Measurements from ENCODE around the gene ZNF559.
"Not testable (repeated sequence)": the region's sequence is repeated elsewhere in the genome, so short reads cannot be mapped to it uniquely, and the experiment has no call there.

ZNF559 gene

GRCh38 chr19:9323919-9324583 is at the start of gene ZNF559:
TSS of gene ZNF559 (plus strand) at chr19:9324179. CDS start at chr19:9338550, 14,371 bp downstream.
- DNase-seq: peak; percentile 93

GRCh38 chr19:9283485-9283884 is 40.5 kb upstream of the ZNF559 start:
- DNase-seq: not testable (repeated sequence)

GRCh38 chr19:9289231-9289884 is 34.6 kb upstream of the ZNF559 start:
- DNase-seq: no peak

GRCh38 chr19:9295411-9295849 is 28.5 kb upstream of the ZNF559 start:
- DNase-seq: no peak

- DNase-seq: no peak
Measured at GRCh38 chr19:9296336-9296735, 27.6 kb upstream of the ZNF559 start.

GRCh38 chr19:9306443-9306842 is 17.5 kb upstream of the ZNF559 start:
- DNase-seq: no peak

GRCh38 chr19:9308091-9308770 is 15.7 kb upstream of the ZNF559 start:
- DNase-seq: no peak

- DNase-seq: peak; percentile 95
Measured at GRCh38 chr19:9309139-9309973, 14.6 kb upstream of the ZNF559 start, which contains the start of gene ZNF699. TSS of gene ZNF699 (minus strand) at chr19:9309838. CDS start at chr19:9305119, 4,719 bp downstream.

GRCh38 chr19:9309974-9310446 is 14.0 kb upstream of the ZNF559 start:
- peak; percentile 91 for DNase-seq

GRCh38 chr19:9313756-9314155 is 10.2 kb upstream of the ZNF559 start:
- no peak for DNase-seq

GRCh38 chr19:9321338-9321737 is 2.6 kb upstream of the ZNF559 start:
- DNase-seq: no peak

GRCh38 chr19:9321756-9322155 is 2.2 kb upstream of the ZNF559 start:
- DNase-seq: not testable (repeated sequence)

- not testable (repeated sequence) for DNase-seq
Measured at GRCh38 chr19:9322201-9322600, 1.8 kb upstream of the ZNF559 start.

GRCh38 chr19:9323557-9323918 is 441 bp upstream of the ZNF559 start:
- DNase-seq: peak; percentile 72

GRCh38 chr19:9324584-9324962 is 594 bp downstream of the ZNF559 start:
- no peak for DNase-seq

GRCh38 chr19:9329999-9330398 is 6.0 kb downstream of the ZNF559 start:
- no peak for DNase-seq

GRCh38 chr19:9342610-9343304 is 18.8 kb downstream of the ZNF559 start:
- no peak for DNase-seq

GRCh38 chr19:9345005-9345404 is 21.0 kb downstream of the ZNF559 start:
- no peak for DNase-seq

GRCh38 chr19:9348253-9348652 is 24.3 kb downstream of the ZNF559 start:
- no peak for DNase-seq

GRCh38 chr19:9348671-9349070 is 24.7 kb downstream of the ZNF559 start:
- no peak for DNase-seq

- DNase-seq: no peak
Measured at GRCh38 chr19:9352505-9352904, 28.5 kb downstream of the ZNF559 start.

- DNase-seq: no peak
Measured at GRCh38 chr19:9353011-9353410, 29.0 kb downstream of the ZNF559 start.
